OCI-LY1 (cell line): Measurements from ENCODE around the gene IKZF2.
A peak's percentile ranks its signal among the peaks of the same experiment; 100 is the strongest.

Source experiments
- EZH2 ChIP-seq: fragments of 200-600 bp; sonication (generic), shearing (Covaris generic); IDR thresholded peaks from 2 replicates; pipeline ENCODE4 v1.8.0; 2017; ENCODE audit warnings: borderline replicate concordance, mixed run types, mild to moderate bottlenecking, antibody characterized with exemption, low read length, moderate library complexity, mixed read lengths
- TF ChIP-seq, protein P1 (sequence below): fragments of 200-600 bp; sonication (generic), shearing (Covaris generic); IDR thresholded peaks from 2 replicates; pipeline ENCODE4 v1.5.1; 2017; ENCODE audit warnings: mild to moderate bottlenecking, antibody characterized with exemption, low read length, moderate library complexity, mixed read lengths

- TF ChIP-seq EZH2 = no peak
- TF ChIP-seq, protein P1, sequence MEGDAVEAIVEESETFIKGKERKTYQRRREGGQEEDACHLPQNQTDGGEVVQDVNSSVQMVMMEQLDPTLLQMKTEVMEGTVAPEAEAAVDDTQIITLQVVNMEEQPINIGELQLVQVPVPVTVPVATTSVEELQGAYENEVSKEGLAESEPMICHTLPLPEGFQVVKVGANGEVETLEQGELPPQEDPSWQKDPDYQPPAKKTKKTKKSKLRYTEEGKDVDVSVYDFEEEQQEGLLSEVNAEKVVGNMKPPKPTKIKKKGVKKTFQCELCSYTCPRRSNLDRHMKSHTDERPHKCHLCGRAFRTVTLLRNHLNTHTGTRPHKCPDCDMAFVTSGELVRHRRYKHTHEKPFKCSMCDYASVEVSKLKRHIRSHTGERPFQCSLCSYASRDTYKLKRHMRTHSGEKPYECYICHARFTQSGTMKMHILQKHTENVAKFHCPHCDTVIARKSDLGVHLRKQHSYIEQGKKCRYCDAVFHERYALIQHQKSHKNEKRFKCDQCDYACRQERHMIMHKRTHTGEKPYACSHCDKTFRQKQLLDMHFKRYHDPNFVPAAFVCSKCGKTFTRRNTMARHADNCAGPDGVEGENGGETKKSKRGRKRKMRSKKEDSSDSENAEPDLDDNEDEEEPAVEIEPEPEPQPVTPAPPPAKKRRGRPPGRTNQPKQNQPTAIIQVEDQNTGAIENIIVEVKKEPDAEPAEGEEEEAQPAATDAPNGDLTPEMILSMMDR = peak; percentile 26; the same call in 1 of the 2 replicates
Observed at GRCh38 chr2:213148572-213149261, 2.7 kb downstream of the IKZF2 start.
